Activated B cell treated with CpG ODN at 0.5 μM for 24 hours (primary cell): ENCODE data around the gene RNF112. TPM values are rescaled to one million over a fixed set of nuclear protein-coding genes. Genes with fewer than 3 reads are reported as not detected.

Source experiments
- ATAC-seq: fragments of 200-7000 bp; cut with Tn5 transposase; one replicate; pipeline ENCODE4 v1.10.0; 2021; ENCODE audit warnings: low read depth, mild to moderate bottlenecking, moderate library complexity
- CTCF ChIA-PET: fragments of 350-600 bp; sonication (Branson Sonifier 250); formaldehyde crosslinking; loops from one replicate; lab custom pipeline; 2021; ENCODE audit warnings: antibody characterized with exemption; lab: Charles Lee
- POLR2A ChIA-PET: fragments of 350-600 bp; sonication (Branson Sonifier 250); formaldehyde crosslinking; loops from one replicate; lab custom pipeline; 2021; ENCODE audit warnings: antibody characterized with exemption; lab: Charles Lee
- DNase-seq: peaks from one replicate; pipeline ENCODE4 v3.0.0; 2022
- H3K27ac Mint-ChIP-seq: one replicate; pipeline ENCODE4 v1.8.0; 2020; ENCODE audit warnings: mixed read lengths
- H3K27me3 Mint-ChIP-seq: one replicate; pipeline ENCODE4 v1.8.0; 2021; ENCODE audit warnings: mixed read lengths
- H3K36me3 Mint-ChIP-seq: one replicate; pipeline ENCODE4 v1.8.0; 2021; ENCODE audit warnings: low read depth, mixed read lengths
- H3K4me1 Mint-ChIP-seq: one replicate; pipeline ENCODE4 v1.8.0; 2021; ENCODE audit warnings: mixed read lengths
- H3K4me3 Mint-ChIP-seq: one replicate; pipeline ENCODE4 v1.8.0; 2020; ENCODE audit warnings: mild to moderate bottlenecking, mixed read lengths
- H3K9me3 Mint-ChIP-seq: one replicate; pipeline ENCODE4 v1.8.0; 2020; ENCODE audit warnings: mixed read lengths
- intact Hi-C: fragments of 100-400 bp; cut with micrococcal nuclease; formaldehyde crosslinking; loops from one replicate; pipeline ENCODE4 v1.15.1; 2024
- total RNA-seq: library from RNA; stranded (reverse); gene quantifications from 2 replicates; pipeline ENCODE4 v1.2.3, GENCODE V29; 2022
- TF ChIP-seq, protein P1 (sequence below): fragments of 200-600 bp; IDR thresholded peaks from one replicate; pipeline ENCODE4 v1.8.0; 2022; ENCODE audit warnings: antibody characterized with exemption, mild to moderate bottlenecking

Gene RNF112
- total RNA-seq, 1 donor from 2014 or later = 0.51 TPM

DNA sequence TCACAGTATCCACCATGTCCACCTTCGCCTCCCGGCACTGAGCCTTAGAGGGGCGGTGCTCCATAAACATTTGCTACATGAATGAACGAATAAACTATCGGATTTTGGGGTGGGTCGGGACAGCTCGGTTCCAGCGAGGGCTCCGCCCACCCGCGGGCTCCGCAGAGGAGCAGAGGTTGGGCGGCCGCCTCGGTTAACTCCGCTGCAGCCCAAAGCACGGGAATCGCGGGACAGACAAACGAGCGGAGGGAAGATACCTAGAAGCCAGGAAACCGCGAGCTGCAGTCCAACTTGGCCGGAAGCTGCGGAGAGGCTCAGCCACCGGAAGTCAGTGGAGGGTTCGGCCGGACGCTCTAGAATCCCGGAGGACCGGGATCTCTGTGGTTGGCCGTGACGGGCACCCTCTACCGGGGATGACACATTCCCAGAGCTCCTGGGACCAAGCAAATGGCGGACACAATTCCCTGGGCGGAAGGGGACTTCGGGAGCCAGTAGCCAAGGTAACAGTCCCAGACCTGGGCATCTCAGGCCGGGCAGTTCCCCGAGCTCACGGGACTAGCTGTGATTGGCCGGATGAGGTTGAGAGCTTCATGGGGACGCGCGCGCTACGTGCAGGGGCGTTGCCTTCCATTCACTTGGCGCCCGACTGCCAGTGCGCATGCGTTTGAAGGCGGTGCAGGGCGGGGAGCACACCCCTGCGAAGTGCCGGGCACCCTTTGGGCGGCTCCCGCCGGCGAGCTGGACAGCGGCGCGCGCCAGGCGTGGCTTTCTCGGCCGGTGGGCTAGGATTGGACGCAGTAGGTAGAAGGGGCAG lies 33.2 kb upstream of the RNF112 start:
- Mint-ChIP-seq H3K9me3 (no peaks in the 10 kb centered on the region), H3K36me3 (peaks cover 41% of the 10 kb centered on the region), H3K27ac (peak overlapping the region; percentile 99), H3K4me1 (peaks cover 31% of the 10 kb centered on the region), H3K4me3 (peak overlapping the region; percentile 100), H3K27me3 (no peaks in the 10 kb centered on the region)
- TF ChIP-seq, protein P1, sequence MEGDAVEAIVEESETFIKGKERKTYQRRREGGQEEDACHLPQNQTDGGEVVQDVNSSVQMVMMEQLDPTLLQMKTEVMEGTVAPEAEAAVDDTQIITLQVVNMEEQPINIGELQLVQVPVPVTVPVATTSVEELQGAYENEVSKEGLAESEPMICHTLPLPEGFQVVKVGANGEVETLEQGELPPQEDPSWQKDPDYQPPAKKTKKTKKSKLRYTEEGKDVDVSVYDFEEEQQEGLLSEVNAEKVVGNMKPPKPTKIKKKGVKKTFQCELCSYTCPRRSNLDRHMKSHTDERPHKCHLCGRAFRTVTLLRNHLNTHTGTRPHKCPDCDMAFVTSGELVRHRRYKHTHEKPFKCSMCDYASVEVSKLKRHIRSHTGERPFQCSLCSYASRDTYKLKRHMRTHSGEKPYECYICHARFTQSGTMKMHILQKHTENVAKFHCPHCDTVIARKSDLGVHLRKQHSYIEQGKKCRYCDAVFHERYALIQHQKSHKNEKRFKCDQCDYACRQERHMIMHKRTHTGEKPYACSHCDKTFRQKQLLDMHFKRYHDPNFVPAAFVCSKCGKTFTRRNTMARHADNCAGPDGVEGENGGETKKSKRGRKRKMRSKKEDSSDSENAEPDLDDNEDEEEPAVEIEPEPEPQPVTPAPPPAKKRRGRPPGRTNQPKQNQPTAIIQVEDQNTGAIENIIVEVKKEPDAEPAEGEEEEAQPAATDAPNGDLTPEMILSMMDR = no peak
- ChIA-PET CTCF (interaction anchor here (0.7 to 2.9 kb wide), 9 partner anchors 11 to 385 kb away, joined by 3 to 50 read pairs (median 3); partner anchors contain the start of genes ALDH3A2 and B9D1), POLR2A (interaction anchor here (0.5 to 2.2 kb wide), 21 partner anchors 13 to 1986 kb away, joined by 3 to 38 read pairs (median 3); partner anchors contain the start of genes AKAP10, ALDH3A2, ALKBH5 and B9D1)
- DNase-seq (peak; percentile 93), ATAC-seq (peak; percentile 95)
- intact Hi-C loops = loop anchor here (1.0 to 10.0 kb wide), 9 partner anchors 16 to 1907 kb away; partner anchors contain the start of genes ALDH3A2, B9D1 and MAP2K3

DNA sequence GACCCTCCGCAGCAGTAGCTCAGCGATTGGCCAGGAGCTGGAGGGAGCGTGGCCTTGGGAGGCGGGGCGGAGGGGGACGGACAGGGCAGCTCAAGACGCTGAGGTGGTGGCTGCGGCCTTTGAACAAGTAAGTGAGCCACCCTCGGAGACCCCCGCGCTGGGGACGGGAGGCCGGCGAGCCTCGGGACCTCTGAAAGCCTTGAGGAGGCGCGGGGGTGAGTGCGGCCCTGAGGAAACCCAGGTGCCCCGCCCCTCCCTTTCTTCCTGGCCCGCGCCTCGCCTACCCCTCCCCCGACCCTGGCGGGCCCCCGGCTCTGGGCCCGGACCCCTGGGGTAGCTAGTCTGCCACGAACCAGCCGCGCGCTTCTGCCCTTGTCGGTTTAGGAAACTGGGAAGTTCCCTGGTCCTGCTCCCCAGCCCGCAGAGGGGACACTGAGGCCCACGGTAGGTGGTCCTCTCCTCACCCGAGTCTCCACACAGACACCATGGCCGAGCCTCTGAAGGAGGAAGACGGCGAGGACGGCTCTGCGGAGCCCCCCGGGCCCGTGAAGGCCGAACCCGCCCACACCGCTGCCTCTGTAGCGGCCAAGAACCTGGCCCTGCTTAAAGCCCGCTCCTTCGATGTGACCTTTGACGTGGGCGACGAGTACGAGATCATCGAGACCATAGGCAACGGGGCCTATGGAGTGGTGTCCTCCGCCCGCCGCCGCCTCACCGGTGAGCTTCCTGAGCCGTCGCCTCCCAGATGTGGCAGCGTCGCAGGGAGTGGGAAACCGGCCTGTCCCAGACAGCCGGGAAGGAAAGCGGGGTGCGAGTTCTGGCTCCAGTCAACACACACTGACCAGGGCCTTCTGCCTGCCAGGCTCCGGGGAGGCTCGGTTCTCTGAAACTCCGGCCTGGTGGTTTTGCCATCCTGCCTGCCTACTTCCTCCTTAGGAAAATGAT lies 32.3 kb upstream of the RNF112 start, which contains the start of gene MAPK7:
Gene MAPK7, plus strand, starts transcription at position 83 of the 945 bp plus-strand sequence. Its CDS starts 403 bp downstream, at position 486.
- TF ChIP-seq, protein P1 = no peak
- H3K4me1 Mint-ChIP-seq = peaks cover 27% of the 10 kb centered on the region
- ATAC-seq (peak; percentile 12), DNase-seq (no peak)
- no peaks in the 10 kb centered on the region for H3K27me3 Mint-ChIP-seq
- H3K9me3 Mint-ChIP-seq = no peaks in the 10 kb centered on the region
- ChIA-PET POLR2A (interaction anchor here (0.5 to 2.2 kb wide), 18 partner anchors 16 to 1987 kb away, joined by 3 to 38 read pairs (median 4); partner anchors contain the start of genes AKAP10, ALDH3A2, ALKBH5 and B9D1), CTCF (interaction anchor here (0.7 to 2.9 kb wide), 9 partner anchors 10 to 384 kb away, joined by 3 to 50 read pairs (median 3); partner anchors contain the start of genes ALDH3A2 and B9D1)
- H3K27ac Mint-ChIP-seq = peak within 1 kb of the TSS; percentile 99
- peak within 1 kb of the TSS; percentile 100 for H3K4me3 Mint-ChIP-seq
- H3K36me3 Mint-ChIP-seq = peaks cover 49% of the 10 kb centered on the region
- intact Hi-C loops = loop anchor here (1.0 to 10.0 kb wide), 7 partner anchors 16 to 1906 kb away; partner anchors contain the start of genes ALDH3A2, B9D1 and MAP2K3

DNA sequence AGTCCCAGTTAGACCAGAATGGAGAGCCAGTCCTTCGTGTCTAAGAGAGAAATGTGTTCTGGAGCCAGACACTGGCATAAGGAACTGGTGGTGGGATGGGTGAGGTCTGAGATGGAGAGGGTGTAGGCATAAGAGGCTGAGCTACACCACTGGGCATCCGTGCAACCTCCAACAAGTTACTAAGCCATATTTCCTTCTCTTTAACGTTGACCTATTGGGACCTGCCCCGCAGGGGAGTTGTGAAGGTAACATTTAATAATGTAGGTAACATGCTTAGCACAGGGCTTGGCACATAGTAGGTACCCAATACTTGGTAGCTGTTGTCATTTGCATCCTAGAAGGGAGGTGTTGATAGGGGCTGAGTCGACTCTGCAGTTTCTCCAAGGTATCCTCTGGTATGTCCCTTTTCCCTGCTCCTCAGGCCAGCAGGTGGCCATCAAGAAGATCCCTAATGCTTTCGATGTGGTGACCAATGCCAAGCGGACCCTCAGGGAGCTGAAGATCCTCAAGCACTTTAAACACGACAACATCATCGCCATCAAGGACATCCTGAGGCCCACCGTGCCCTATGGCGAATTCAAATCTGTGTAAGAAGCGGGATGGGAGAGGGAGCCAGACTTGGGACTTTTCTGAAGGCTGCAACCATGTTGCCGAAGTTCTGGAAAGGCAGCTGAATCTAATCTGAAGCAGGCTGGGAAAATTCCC lies 31.5 kb upstream of the RNF112 start:
- Mint-ChIP-seq H3K4me3 (peak overlapping the region; percentile 100), H3K4me1 (peaks cover 23% of the 10 kb centered on the region), H3K27ac (peak overlapping the region; percentile 30), H3K27me3 (no peaks in the 10 kb centered on the region), H3K36me3 (peaks cover 56% of the 10 kb centered on the region), H3K9me3 (no peaks in the 10 kb centered on the region)
- TF ChIP-seq, protein P1 = no peak
- no peak for ATAC-seq
- intact Hi-C loops = loop anchor here (5.0 to 10.0 kb wide), 6 partner anchors 68 to 1905 kb away; partner anchors contain the start of genes ALDH3A2 and MAP2K3
- POLR2A ChIA-PET = no interaction called here
- DNase-seq = no peak
- CTCF ChIA-PET = interaction anchor here (2.9 kb wide), 1 partner anchor 16 kb away, joined by 50 read pairs; the partner anchor contains the start of gene B9D1

DNA sequence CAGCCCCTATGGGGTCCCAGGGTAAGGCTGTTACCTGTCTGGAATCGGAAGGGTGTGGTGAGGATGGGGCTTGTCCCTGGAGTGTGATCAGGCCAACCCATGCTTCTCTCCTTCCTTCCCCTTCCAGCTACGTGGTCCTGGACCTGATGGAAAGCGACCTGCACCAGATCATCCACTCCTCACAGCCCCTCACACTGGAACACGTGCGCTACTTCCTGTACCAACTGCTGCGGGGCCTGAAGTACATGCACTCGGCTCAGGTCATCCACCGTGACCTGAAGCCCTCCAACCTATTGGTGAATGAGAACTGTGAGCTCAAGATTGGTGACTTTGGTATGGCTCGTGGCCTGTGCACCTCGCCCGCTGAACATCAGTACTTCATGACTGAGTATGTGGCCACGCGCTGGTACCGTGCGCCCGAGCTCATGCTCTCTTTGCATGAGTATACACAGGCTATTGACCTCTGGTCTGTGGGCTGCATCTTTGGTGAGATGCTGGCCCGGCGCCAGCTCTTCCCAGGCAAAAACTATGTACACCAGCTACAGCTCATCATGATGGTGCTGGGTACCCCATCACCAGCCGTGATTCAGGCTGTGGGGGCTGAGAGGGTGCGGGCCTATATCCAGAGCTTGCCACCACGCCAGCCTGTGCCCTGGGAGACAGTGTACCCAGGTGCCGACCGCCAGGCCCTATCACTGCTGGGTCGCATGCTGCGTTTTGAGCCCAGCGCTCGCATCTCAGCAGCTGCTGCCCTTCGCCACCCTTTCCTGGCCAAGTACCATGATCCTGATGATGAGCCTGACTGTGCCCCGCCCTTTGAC lies 30.3 kb upstream of the RNF112 start:
- no peak for DNase-seq
- ChIA-PET CTCF (no interaction called here), POLR2A (no interaction called here)
- no peaks in the 10 kb centered on the region for H3K27me3 Mint-ChIP-seq
- ATAC-seq = no peak
- TF ChIP-seq, protein P1 = no peak
- H3K4me1 Mint-ChIP-seq = peaks cover 19% of the 10 kb centered on the region
- peak overlapping the region; percentile 26 for H3K4me3 Mint-ChIP-seq
- H3K36me3 Mint-ChIP-seq = peaks cover 65% of the 10 kb centered on the region
- no peaks in the 10 kb centered on the region for H3K9me3 Mint-ChIP-seq
- intact Hi-C loops = no loop called here
- H3K27ac Mint-ChIP-seq = no peak overlapping the region
